MG63 (cell line): ENCODE measurements around the gene ZBTB49. TPM values are rescaled to one million over a fixed set of nuclear protein-coding genes. Genes with fewer than 3 reads are reported as not detected.
A peak's percentile ranks its signal among the peaks of the same experiment; 100 is the strongest.

ENCODE experiments used
- DNase-seq: peaks from one replicate; pipeline ENCODE4 v3.0.0-alpha.2; 2020
- H3K27me3 ChIP-seq: fragments of 250-450 bp; sonication (Bioruptor Pico); 2 replicates; pipeline ENCODE4 v1.5.1; 2020; ENCODE audit warnings: mild to moderate bottlenecking, moderate library complexity
- H3K36me3 ChIP-seq: fragments of 250-450 bp; sonication (Bioruptor Pico); 2 replicates; pipeline ENCODE4 v1.5.1; 2020; ENCODE audit warnings: mild to moderate bottlenecking, moderate library complexity
- H3K4me3 ChIP-seq: fragments of 250-450 bp; sonication (Bioruptor Pico); 2 replicates; pipeline ENCODE4 v1.5.1; 2020; ENCODE audit warnings: mild to moderate bottlenecking, moderate library complexity
- H3K9me3 ChIP-seq: fragments of 250-450 bp; sonication (Bioruptor Pico); 2 replicates; pipeline ENCODE4 v1.5.1; 2020; ENCODE audit warnings: mild to moderate bottlenecking, moderate library complexity
- total RNA-seq: library from RNA; depleted of rRNA; stranded (reverse); fragments of >200 nt; shearing (Covaris generic); gene quantifications from 2 replicates; pipeline ENCODE4 v1.2.3, GENCODE V29; 2014; ENCODE audit warnings: low replicate concordance

Gene ZBTB49
- total RNA-seq, 1 experiment from 2014 or later, result 3.3 TPM

DNA sequence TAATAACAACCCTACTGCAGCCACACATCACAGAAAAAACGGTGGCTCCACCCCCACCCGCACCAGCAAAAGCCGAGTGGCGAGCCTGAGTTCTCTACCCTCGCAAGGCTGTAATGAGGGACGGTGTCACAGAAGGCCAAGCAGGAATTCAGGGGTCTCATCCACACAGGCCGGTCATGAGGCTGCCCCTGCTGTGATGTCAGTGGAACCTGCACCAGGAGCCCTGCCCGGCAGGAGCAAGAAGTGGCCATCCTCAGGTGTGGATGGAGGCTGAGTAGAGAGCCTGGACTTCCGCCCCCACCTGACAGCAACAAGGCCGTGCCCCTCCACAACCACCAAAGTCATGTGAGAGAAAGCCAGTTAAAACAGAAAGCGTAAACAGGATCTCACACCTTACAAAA lies 20.7 kb upstream of the ZBTB49 start:
- no peak for DNase-seq
- Histone ChIP-seq H3K27me3 (no peaks in the 10 kb centered on the region), H3K4me3 (no peak overlapping the region), H3K9me3 (no peaks in the 10 kb centered on the region), H3K36me3 (peaks cover 3% of the 10 kb centered on the region; the same call in 1 of the 2 replicates)

DNA sequence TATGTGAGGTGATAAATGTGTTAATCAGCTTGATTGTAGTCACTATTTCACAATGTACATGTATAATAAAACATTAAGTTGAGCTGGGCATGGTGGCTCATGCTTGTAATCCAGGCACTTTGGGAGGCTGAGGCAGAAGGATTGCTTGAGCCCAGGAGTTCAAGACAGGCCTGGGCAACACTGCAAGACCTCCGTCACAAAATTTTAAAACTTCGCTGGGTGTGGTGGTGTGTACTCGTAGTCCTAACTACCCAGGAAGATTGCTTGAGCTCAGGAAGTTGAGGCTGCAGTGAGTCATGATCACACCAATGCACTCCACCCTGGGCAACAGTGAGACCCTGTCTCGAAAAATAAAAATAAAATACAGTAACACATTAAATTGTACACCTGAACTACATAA lies 20.2 kb upstream of the ZBTB49 start:
- no peak for DNase-seq
- Histone ChIP-seq H3K36me3 (peaks cover 3% of the 10 kb centered on the region), H3K4me3 (no peak overlapping the region), H3K9me3 (no peaks in the 10 kb centered on the region), H3K27me3 (no peaks in the 10 kb centered on the region)

- Histone ChIP-seq H3K36me3 (peaks cover 3% of the 10 kb centered on the region), H3K27me3 (no peaks in the 10 kb centered on the region), H3K4me3 (no peak overlapping the region), H3K9me3 (no peaks in the 10 kb centered on the region)
- no peak for DNase-seq
Measured at GRCh38 chr4:4270529-4270928, 19.5 kb upstream of the ZBTB49 start.

DNA sequence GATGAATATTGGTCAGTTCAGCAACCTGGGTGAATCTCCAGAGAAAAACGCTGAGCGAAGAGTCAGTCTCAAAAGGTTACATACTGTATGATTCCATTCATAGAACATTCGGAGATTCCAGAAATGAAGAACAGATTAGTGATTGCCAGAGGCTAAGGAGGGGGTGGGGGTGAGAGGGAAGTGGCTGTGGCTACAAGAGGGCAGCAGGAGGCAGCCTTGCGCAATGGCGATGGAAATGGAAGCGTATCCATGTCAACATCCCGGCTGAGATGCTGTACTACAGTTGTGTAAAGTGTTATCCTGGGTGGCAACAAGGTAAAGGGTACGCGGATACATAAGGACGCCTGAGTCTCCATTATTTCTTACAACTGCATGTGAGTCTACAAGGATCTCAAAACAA lies 18.1 kb upstream of the ZBTB49 start:
- DNase-seq, result no peak
- Histone ChIP-seq H3K9me3 (no peaks in the 10 kb centered on the region), H3K4me3 (no peak overlapping the region), H3K27me3 (no peaks in the 10 kb centered on the region), H3K36me3 (peaks cover 3% of the 10 kb centered on the region)

- Histone ChIP-seq H3K4me3 (no peak overlapping the region), H3K27me3 (no peaks in the 10 kb centered on the region), H3K36me3 (peaks cover under 1% of the 10 kb centered on the region), H3K9me3 (no peaks in the 10 kb centered on the region)
- DNase-seq, result no peak
Measured at GRCh38 chr4:4274226-4274625, 15.8 kb upstream of the ZBTB49 start.

DNA sequence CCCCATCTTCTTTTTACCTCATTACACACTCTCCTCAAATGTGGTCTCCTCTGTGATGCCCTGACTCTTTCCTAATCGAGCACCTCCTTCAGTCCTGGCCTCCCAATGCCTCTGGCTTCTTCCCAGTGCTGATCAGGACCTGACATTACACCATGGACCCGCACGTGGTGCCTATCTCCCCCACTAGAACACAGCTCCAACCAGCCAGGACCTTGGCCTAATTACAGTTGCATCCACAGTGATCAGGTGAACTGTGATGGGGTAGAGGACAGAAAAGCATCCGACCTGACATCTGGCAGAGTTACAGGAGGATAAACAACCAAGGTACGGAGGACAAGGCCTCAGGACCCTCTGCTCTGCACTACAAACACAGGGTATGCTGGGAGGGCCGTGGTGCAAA lies 12.5 kb upstream of the ZBTB49 start:
- Histone ChIP-seq H3K9me3 (no peaks in the 10 kb centered on the region), H3K4me3 (no peak overlapping the region), H3K36me3 (peaks cover 14% of the 10 kb centered on the region), H3K27me3 (no peaks in the 10 kb centered on the region)
- no peak for DNase-seq

DNA sequence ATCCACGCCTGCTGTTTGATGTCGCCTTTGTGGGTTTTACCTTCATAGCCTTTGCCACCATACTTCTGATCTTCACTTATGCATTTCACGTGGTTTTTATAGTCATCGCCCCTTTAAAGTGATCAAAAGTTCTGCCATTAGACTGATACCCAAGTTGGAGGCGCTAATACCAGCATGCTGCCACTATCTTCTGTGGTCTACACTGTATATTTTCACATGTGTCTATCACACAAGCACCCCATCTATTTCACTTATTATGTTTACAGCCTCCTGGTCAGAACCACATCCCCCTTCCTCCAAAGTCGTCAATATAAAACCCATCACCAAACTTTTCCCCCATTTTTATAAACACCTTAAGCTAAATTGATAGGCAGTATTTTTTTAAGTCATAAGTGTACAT lies 8.3 kb upstream of the ZBTB49 start:
- no peaks in the 10 kb centered on the region for H3K27me3 ChIP-seq
- DNase-seq, result no peak
- peaks cover 24% of the 10 kb centered on the region for H3K36me3 ChIP-seq
- H3K9me3 ChIP-seq, result no peaks in the 10 kb centered on the region
- no peak overlapping the region for H3K4me3 ChIP-seq

DNA sequence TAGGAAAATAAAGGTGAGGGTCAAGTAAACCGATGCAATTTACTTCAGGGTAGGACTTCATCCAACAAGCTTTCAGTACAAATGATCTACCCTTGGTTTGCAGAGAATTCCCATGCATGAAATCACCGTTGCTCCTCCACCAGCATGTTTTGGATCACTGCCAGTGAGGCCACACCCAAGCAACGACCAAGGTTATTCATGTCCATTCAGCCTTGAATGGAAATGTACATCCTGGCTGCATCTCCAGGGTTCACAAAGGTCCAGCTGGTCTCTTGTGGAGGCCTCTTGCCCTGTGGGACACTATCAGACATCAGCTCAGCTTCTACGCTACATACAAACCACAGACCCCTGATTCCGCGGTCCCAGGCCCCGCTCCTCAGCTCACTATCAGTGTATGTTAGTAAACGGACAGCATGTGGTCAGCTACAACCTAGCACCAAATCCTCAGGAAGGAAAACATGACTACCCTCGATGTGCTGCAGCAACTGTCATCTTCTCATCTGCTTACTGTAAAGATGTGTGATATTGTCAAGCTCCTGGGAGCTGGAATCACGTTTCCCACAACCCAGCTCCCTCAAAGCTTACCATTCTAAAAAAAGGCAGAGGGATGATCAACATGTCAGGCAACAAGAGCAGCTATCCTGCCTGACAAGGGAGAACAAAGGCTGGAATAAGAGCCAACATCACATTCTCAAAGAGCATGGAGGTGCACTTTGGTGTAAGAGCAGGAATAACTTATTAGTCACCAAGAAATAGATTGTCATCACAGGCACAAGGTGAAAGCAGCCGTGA lies 5.0 kb upstream of the ZBTB49 start:
- Histone ChIP-seq H3K27me3 (no peaks in the 10 kb centered on the region), H3K4me3 (no peak overlapping the region), H3K36me3 (peaks cover 17% of the 10 kb centered on the region), H3K9me3 (no peaks in the 10 kb centered on the region)
- peak; percentile 31 for DNase-seq

GRCh38 chr4:4288098-4288497 lies 2.0 kb upstream of the ZBTB49 start:
- H3K4me3 ChIP-seq, result no peak overlapping the region
- H3K36me3 ChIP-seq, result peaks cover 11% of the 10 kb centered on the region
- no peak for DNase-seq
- no peaks in the 10 kb centered on the region for H3K9me3 ChIP-seq
- no peaks in the 10 kb centered on the region for H3K27me3 ChIP-seq

GRCh38 chr4:4289055-4289454 lies 996 bp upstream of the ZBTB49 start:
- Histone ChIP-seq H3K36me3 (peaks cover 5% of the 10 kb centered on the region), H3K9me3 (no peaks in the 10 kb centered on the region), H3K4me3 (peak overlapping the region; percentile 89), H3K27me3 (no peaks in the 10 kb centered on the region)
- no peak for DNase-seq

DNA sequence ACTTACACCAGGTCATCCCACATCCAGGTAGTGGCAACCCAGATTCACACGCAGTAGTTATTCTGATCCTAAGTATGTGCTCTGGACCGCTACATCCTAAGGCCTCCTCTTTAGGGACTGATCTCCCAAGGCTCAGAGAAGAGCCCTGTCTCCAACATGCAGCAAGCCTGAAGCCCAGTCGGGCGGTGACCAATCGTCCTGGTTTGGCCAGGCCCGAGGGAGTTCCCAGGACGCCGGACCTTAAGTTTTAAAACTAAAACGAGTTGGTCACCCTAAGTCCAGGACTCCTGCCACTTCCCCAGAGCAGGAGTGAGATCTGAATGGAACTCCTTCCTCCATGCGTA lies 482 bp upstream of the ZBTB49 start:
- Histone ChIP-seq H3K36me3 (peaks cover 5% of the 10 kb centered on the region), H3K4me3 (peak overlapping the region; percentile 89), H3K27me3 (no peaks in the 10 kb centered on the region), H3K9me3 (no peaks in the 10 kb centered on the region)
- peak; percentile 9 for DNase-seq

GRCh38 chr4:4293279-4293678 lies 3.2 kb downstream of the ZBTB49 start:
- DNase-seq, result no peak

DNA sequence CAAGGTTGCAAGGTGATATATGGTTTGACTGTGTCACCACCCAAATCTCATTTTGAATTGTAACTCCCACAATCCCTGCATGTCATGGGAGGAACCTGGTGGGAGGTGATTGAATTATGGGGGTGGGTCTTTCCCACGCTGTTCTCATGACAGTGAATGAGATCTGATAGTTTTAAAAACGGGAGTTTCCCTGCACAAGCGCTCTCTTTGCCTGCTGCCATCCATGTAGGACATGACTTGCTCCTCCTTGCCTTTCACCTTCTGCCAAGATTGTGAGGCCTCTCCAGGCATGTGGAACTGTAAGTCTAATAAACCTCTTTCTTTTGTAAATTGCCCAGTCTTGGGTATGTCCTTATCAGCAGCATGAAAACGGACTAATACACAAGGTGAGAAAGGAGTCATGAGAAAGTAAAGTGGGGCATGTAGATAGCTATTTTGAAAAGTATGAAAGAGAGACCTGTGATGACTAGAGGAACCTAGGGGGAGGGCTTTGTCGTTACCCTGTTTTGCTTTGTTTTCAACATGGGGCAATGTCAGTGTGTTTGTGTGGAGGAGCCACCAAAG lies 6.3 kb downstream of the ZBTB49 start:
- H3K36me3 ChIP-seq, result no peaks in the 10 kb centered on the region
- no peak overlapping the region for H3K4me3 ChIP-seq
- DNase-seq, result no peak
- no peaks in the 10 kb centered on the region for H3K9me3 ChIP-seq
- H3K27me3 ChIP-seq, result no peaks in the 10 kb centered on the region

More at GRCh38 chr4:4293279-4293678, 3.2 kb downstream of the ZBTB49 start:
- Histone ChIP-seq H3K9me3 (no peaks in the 10 kb centered on the region), H3K36me3 (no peaks in the 10 kb centered on the region), H3K4me3 (no peak overlapping the region), H3K27me3 (no peaks in the 10 kb centered on the region)

GRCh38 chr4:4299006-4299405 lies 9.0 kb downstream of the ZBTB49 start:
- no peak overlapping the region for H3K4me3 ChIP-seq
- DNase-seq, result no peak
- no peaks in the 10 kb centered on the region; the same call in 1 of the 2 replicates for H3K36me3 ChIP-seq
- no peaks in the 10 kb centered on the region for H3K27me3 ChIP-seq
- no peaks in the 10 kb centered on the region for H3K9me3 ChIP-seq

DNA sequence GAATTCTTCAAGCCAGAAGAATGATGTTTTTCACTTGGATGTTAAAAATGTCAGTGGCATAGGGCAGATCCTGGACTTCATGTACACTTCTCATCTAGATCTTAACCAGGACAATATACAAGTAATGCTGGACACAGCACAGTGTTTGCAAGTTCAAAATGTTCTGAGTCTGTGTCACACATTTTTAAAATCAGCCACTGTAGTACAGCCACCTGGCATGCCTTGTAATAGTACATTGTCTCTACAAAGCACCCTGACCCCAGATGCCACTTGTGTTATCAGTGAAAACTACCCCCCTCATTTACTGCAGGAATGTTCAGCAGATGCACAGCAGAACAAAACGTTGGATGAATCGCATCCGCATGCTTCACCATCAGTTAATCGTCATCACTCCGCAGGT lies 11.9 kb downstream of the ZBTB49 start:
- Histone ChIP-seq H3K36me3 (no peaks in the 10 kb centered on the region; the same call in 1 of the 2 replicates), H3K4me3 (no peak overlapping the region), H3K27me3 (no peaks in the 10 kb centered on the region), H3K9me3 (no peaks in the 10 kb centered on the region)
- DNase-seq, result no peak

DNA sequence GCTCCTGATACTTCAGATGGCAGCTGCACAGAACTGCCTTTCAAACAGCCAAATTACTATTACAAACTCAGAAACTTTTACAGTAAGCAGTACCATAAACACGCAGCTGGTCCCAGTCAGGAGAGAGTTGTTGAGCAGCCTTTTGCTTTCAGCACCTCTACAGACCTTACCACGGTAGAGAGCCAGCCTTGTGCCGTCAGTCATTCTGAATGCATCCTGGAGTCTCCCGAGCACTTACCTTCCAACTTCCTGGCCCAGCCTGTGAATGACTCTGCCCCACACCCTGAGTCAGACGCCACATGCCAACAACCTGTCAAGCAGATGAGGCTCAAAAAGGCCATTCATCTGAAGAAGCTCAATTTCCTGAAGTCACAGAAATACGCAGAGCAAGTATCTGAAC lies 12.4 kb downstream of the ZBTB49 start:
- H3K27me3 ChIP-seq, result no peaks in the 10 kb centered on the region
- H3K4me3 ChIP-seq, result no peak overlapping the region
- no peaks in the 10 kb centered on the region for H3K9me3 ChIP-seq
- DNase-seq, result no peak
- H3K36me3 ChIP-seq, result no peaks in the 10 kb centered on the region; the same call in 1 of the 2 replicates

- DNase-seq, result no peak
- no peaks in the 10 kb centered on the region; the same call in 1 of the 2 replicates for H3K36me3 ChIP-seq
- H3K27me3 ChIP-seq, result no peaks in the 10 kb centered on the region
Measured at GRCh38 chr4:4306920-4307319, 16.9 kb downstream of the ZBTB49 start.

DNA sequence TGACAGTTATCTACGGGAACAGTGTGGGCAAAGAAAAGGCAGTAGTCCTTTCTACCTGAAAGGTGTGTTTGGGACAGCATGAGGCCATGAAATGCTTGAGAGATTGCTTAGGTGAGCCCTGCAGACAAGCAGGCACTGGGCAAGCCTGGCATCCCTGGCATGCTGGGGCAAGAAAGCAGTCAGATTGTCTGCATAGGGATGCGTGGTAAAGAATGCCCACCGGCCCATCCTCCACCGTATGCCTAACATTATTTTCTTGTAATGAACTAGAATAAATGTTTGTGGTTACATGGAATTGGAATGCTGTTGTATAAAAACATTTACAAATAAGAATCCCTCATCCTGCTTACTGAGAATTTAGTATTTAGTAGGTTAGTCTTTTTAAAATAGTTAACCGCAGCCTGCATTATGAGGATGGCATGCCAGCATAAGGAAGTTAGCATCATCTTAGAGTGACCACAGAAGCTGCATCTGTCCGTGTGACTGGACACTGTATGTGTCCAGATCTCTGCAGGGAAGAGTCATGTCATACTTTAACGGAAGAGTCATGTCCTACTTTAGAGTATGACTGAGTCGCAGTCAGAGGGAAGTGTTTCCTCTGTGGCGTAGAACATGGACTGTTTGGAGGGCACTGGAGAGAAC lies 18.9 kb downstream of the ZBTB49 start:
- H3K36me3 ChIP-seq, result no peaks in the 10 kb centered on the region
- H3K27me3 ChIP-seq, result no peaks in the 10 kb centered on the region
- no peak for DNase-seq
- H3K4me3 ChIP-seq, result no peak overlapping the region
- H3K9me3 ChIP-seq, result no peaks in the 10 kb centered on the region

More at GRCh38 chr4:4306920-4307319, 16.9 kb downstream of the ZBTB49 start:
- Histone ChIP-seq H3K4me3 (no peak overlapping the region), H3K9me3 (no peaks in the 10 kb centered on the region)
